Heart left ventricle (tissue), 11 donors: ENCODE data around the gene TXNDC12. TPM values are rescaled to one million over a fixed set of nuclear protein-coding genes. Genes with fewer than 3 reads are reported as not detected.

Source experiments
- polyA plus RNA-seq, 2 donors: library from polyadenylated mRNA; stranded (reverse); fragments of 200-250 nt; gene quantifications; one replicate each; pipeline ENCODE4 v1.2.3, GENCODE V29; 2013
- total RNA-seq, 9 donors: library from RNA; depleted of rRNA in 2 of 9; stranded (reverse); fragments of >200 nt in 2 of 9; fragmentation: NEBNext Ultra II Directional in 3 of 9; extraction: Animal tissue kit (Norgen Biotek cat#: 25700) in 3 of 9; gene quantifications; one replicate each; pipeline versions ENCODE4 v1.1.0 to v1.2.4, GENCODE V29; 2016 to 2023
- donor health status: ischemic (EF 13 %, LVEDD 7.1; RV severe dilation, severe dysfunction).
- donor health status: healthy with polysubstance abuse.
- donor health status: DM: no; HTN: yes; CAD: no.
- donor health status: DM: no; HTN: no; CAD: no.
- donor health status: ischemic (EF 25% LVEDD 5.7; RV mildly dilated, moderate dysfunction).
- donor health status: healthy.
- donor health status: DM: yes; HTN: yes; CAD: no.
- donor health status: PGD.
- donor health status: nonischemic (EF 23%, LVEDD 6.1; RV moderate dilation, normal function).

Gene TXNDC12
- total and polyA plus RNA-seq, 11 donors: 7.7 to 42.9 (median 26.2) TPM

Other genes starting within 250 kb of the TXNDC12 start
- 100 to 1,000 TPM in 7 of 9 donors, 10 to 100 TPM in 2; 89.4 to 152 (median 125) TPM for gene NRDC, start 176.5 kb downstream of the TXNDC12 start, total RNA-seq
- gene NRDC, start 176.5 kb downstream of the TXNDC12 start, polyA plus RNA-seq: 100 to 1,000 TPM in 1 of 2 donors, 10 to 100 TPM in 1; 93.2 to 110 TPM
- gene RAB3B, start 64.5 kb downstream of the TXNDC12 start, total RNA-seq: under 1 TPM in 2 of 9 donors, not detected in 7; 0.02 to 0.11 TPM
- under 1 TPM in 1 of 2 donors, not detected in 1; 0.14 TPM for gene RAB3B, start 64.5 kb downstream of the TXNDC12 start, polyA plus RNA-seq
- gene KTI12, start 21.4 kb downstream of the TXNDC12 start, total RNA-seq: 1 to 10 TPM; 2.4 to 7.1 (median 4.2) TPM
- gene KTI12, start 21.4 kb downstream of the TXNDC12 start, polyA plus RNA-seq: 10 to 100 TPM in 1 of 2 donors, 1 to 10 TPM in 1; 2.8 to 10.3 TPM
- gene BTF3L4, start 1.1 kb upstream of the TXNDC12 start, total RNA-seq: 10 to 100 TPM; 28.9 to 44.2 (median 33.1) TPM
- 10 to 100 TPM; 25.4 to 48.2 TPM for gene BTF3L4, start 1.1 kb upstream of the TXNDC12 start, polyA plus RNA-seq
- gene ZFYVE9, start 86.9 kb upstream of the TXNDC12 start, total RNA-seq: 10 to 100 TPM; 12.6 to 19.2 (median 17.3) TPM
- gene ZFYVE9, start 86.9 kb upstream of the TXNDC12 start, polyA plus RNA-seq: 10 to 100 TPM in 1 of 2 donors, 1 to 10 TPM in 1; 3.6 to 12.4 TPM